SH-SY5Y (cell line): ENCODE data around the gene DKC1.

Experiments
- GATA2 ChIP-seq: IDR thresholded peaks from 2 replicates; pipeline ENCODE4 v1.6.1; 2011; ENCODE audit warnings: mild to moderate bottlenecking, low read depth, low read length
- GATA3 ChIP-seq: IDR thresholded peaks from 2 replicates; pipeline ENCODE4 v1.6.1; 2011; ENCODE audit warnings: low read depth, mild to moderate bottlenecking, low read length, moderate library complexity

DKC1 gene

GRCh38 chrX:154731184-154731583 lies 31.5 kb upstream of the DKC1 start:
- TF ChIP-seq GATA2 (no peak), GATA3 (no peak)

- TF ChIP-seq GATA2 (no peak), GATA3 (no peak)
Observed at GRCh38 chrX:154731881-154732280, 30.8 kb upstream of the DKC1 start.

GRCh38 chrX:154732421-154733065 lies 30.1 kb upstream of the DKC1 start:
- TF ChIP-seq GATA3 (no peak), GATA2 (no peak)

- TF ChIP-seq GATA2 (no peak), GATA3 (no peak)
Observed at GRCh38 chrX:154733066-154733425, 29.6 kb upstream of the DKC1 start.

GRCh38 chrX:154734061-154734781 lies 28.4 kb upstream of the DKC1 start:
- TF ChIP-seq GATA3 (no peak), GATA2 (no peak)

- no peak for TF ChIP-seq GATA2
- no peak for TF ChIP-seq GATA3
Observed at GRCh38 chrX:154735695-154736393, 26.8 kb upstream of the DKC1 start.

- TF ChIP-seq GATA3: no peak
- TF ChIP-seq GATA2: no peak
Observed at GRCh38 chrX:154737136-154737535, 25.5 kb upstream of the DKC1 start.

- no peak for TF ChIP-seq GATA3
- TF ChIP-seq GATA2: no peak
Observed at GRCh38 chrX:154738011-154738738, 24.5 kb upstream of the DKC1 start.

- TF ChIP-seq GATA3: no peak
- TF ChIP-seq GATA2: no peak
Observed at GRCh38 chrX:154739952-154740465, 22.7 kb upstream of the DKC1 start.

- TF ChIP-seq GATA2: no peak
- TF ChIP-seq GATA3: no peak
Observed at GRCh38 chrX:154742613-154743012, 20.1 kb upstream of the DKC1 start.

- TF ChIP-seq GATA2: no peak
- no peak for TF ChIP-seq GATA3
Observed at GRCh38 chrX:154748712-154749339, 13.8 kb upstream of the DKC1 start.

GRCh38 chrX:154749856-154750255 lies 12.8 kb upstream of the DKC1 start:
- TF ChIP-seq GATA2: no peak
- TF ChIP-seq GATA3: no peak
